DMS153 treated with DMSO at 0.1 percent for 48 hours (cell line): ENCODE results near the gene NLRP9.
"Not testable (repeated sequence)": the region's sequence is repeated elsewhere in the genome, so short reads cannot be mapped to it uniquely, and the experiment has no call there.

ENCODE experiments used
- DNase-seq: peaks from one replicate; lab custom pipeline; 2025; ENCODE audit not compliant: unreplicated experiment; lab: John Stamatoyannopoulos, UW

NLRP9 gene

GRCh38 chr19:55738302-55738701 is at the start of gene NLRP9:
NLRP9 (minus strand) TSS chr19:55738402; CDS start chr19:55738374, 28 bp downstream.
- DNase-seq: no peak

- no peak for DNase-seq
Measured at GRCh38 chr19:55781112-55781511, 42.9 kb upstream of the NLRP9 start.

GRCh38 chr19:55778331-55778730 is 40.1 kb upstream of the NLRP9 start:
- no peak for DNase-seq

GRCh38 chr19:55777528-55777927 is 39.3 kb upstream of the NLRP9 start:
- DNase-seq: peak; percentile 11

- not testable (repeated sequence) for DNase-seq
Measured at GRCh38 chr19:55769632-55770031, 31.4 kb upstream of the NLRP9 start.

GRCh38 chr19:55768818-55769217 is 30.6 kb upstream of the NLRP9 start, which contains the start of gene RFPL4AL1:
RFPL4AL1 (plus strand) TSS chr19:55769118; CDS start chr19:55771805, 2,687 bp downstream.
- DNase-seq: not testable (repeated sequence)

GRCh38 chr19:55766466-55766865 is 28.3 kb upstream of the NLRP9 start:
- no peak for DNase-seq

- not testable (repeated sequence) for DNase-seq
Measured at GRCh38 chr19:55758797-55759196, 20.6 kb upstream of the NLRP9 start, which contains the start of gene RFPL4A. RFPL4A (plus strand) TSS chr19:55759097; CDS start chr19:55761801, 2,704 bp downstream.

GRCh38 chr19:55756808-55757207 is 18.6 kb upstream of the NLRP9 start:
- not testable (repeated sequence) for DNase-seq

- DNase-seq: no peak
Measured at GRCh38 chr19:55753401-55753800, 15.2 kb upstream of the NLRP9 start.

- no peak for DNase-seq
Measured at GRCh38 chr19:55750715-55751114, 12.5 kb upstream of the NLRP9 start.

- DNase-seq: not testable (repeated sequence)
Measured at GRCh38 chr19:55730378-55730777, 7.8 kb downstream of the NLRP9 start.

- DNase-seq: no peak
Measured at GRCh38 chr19:55723491-55723890, 14.7 kb downstream of the NLRP9 start.

- no peak for DNase-seq
Measured at GRCh38 chr19:55720801-55721200, 17.4 kb downstream of the NLRP9 start.

- DNase-seq: no peak
Measured at GRCh38 chr19:55720214-55720746, 17.9 kb downstream of the NLRP9 start.

GRCh38 chr19:55717879-55718711 is 20.1 kb downstream of the NLRP9 start:
- not testable (repeated sequence) for DNase-seq

GRCh38 chr19:55717251-55717650 is 21.0 kb downstream of the NLRP9 start:
- DNase-seq: no peak

GRCh38 chr19:55716531-55716930 is 21.7 kb downstream of the NLRP9 start:
- DNase-seq: no peak

- no peak for DNase-seq
Measured at GRCh38 chr19:55712804-55713631, 25.2 kb downstream of the NLRP9 start.

GRCh38 chr19:55711719-55712118 is 26.5 kb downstream of the NLRP9 start:
- DNase-seq: no peak

- DNase-seq: no peak
Measured at GRCh38 chr19:55705972-55706371, 32.2 kb downstream of the NLRP9 start.
